Stomach (tissue), 19 donors: ENCODE results near the gene MMAA. TPM values are rescaled to one million over a fixed set of nuclear protein-coding genes. Genes with fewer than 3 reads are reported as not detected.
"Not testable (repeated sequence)": the region's sequence is repeated elsewhere in the genome, so short reads cannot be mapped to it uniquely, and the experiment has no call there.

Experiments
- DNase-seq, 2 donors: peaks; one replicate each; pipeline versions ENCODE4 v3.0.0 to v3.0.0-alpha.2; 2013 to 2019
- H3K27ac ChIP-seq, 5 donors: fragments of 200-600 bp in 4 of 5; sonication (generic) in 4 of 5; one replicate each; pipeline ENCODE4 v1.5.1; 2013 to 2019; ENCODE audit warnings: mild to moderate bottlenecking in 1 of 5, moderate library complexity in 1 of 5
- H3K27me3 ChIP-seq, 3 donors: fragments of 200-600 bp; sonication (generic); one replicate each; pipeline ENCODE4 v1.5.1; 2017 to 2019; ENCODE audit warnings: mixed run types in 1 of 3
- H3K36me3 ChIP-seq, 4 donors: fragments of 200-600 bp; sonication (generic); 1 replicate in 3 of 4; 2 replicates in 1 of 4; pipeline ENCODE4 v1.5.1; 2016 to 2019
- H3K4me1 ChIP-seq, 4 donors: fragments of 200-600 bp; sonication (generic); one replicate each; pipeline ENCODE4 v1.5.1; 2016 to 2019
- H3K4me3 ChIP-seq, 4 donors: fragments of 200-600 bp; sonication (generic) in 3 of 4; one replicate each; pipeline ENCODE4 v1.5.1; 2016 to 2019; ENCODE audit warnings: mild to moderate bottlenecking in 1 of 4
- H3K9me3 ChIP-seq, 4 donors: fragments of 200-600 bp; sonication (generic); one replicate each; pipeline ENCODE4 v1.5.1; 2016 to 2019
- EP300 ChIP-seq: sonication (generic); formaldehyde crosslinking; IDR thresholded peaks from one replicate; pipeline ENCODE4 v1.6.1; 2017; ENCODE audit warnings: antibody characterized with exemption
- POLR2A ChIP-seq, 4 donors: fragments of 450-650 bp; IDR thresholded peaks; one replicate each; pipeline ENCODE4 v1.6.1; 2016; ENCODE audit warnings: antibody characterized with exemption in 4 of 4, control low read depth in 2 of 4, mild to moderate bottlenecking in 1 of 4, moderate library complexity in 1 of 4
- POLR2AphosphoS5 ChIP-seq, 3 donors: sonication (generic); formaldehyde crosslinking; IDR thresholded peaks; one replicate each; pipeline ENCODE4 v1.6.1; 2016; ENCODE audit warnings: antibody characterized with exemption in 3 of 3
- WGBS, 5 donors: extraction: QIAGEN DNeasy Blood & Tissue Kit in 3 of 5; methylation state at CpG; one replicate each; pipeline versions ENCODE4 v1.1.5 to v1.1.7; 2013 to 2018; 5-methylcytosine and 5-hydroxymethylcytosine counted together
- intact Hi-C: fragments of 100-400 bp; cut with DNase I; formaldehyde crosslinking; loops from one replicate; pipeline ENCODE4 v1.15.1; 2023; ENCODE audit warnings: low total_unique reads
- long read RNA-seq, 10 donors: transcript quantifications; one replicate each; lab custom pipeline, GENCODE V29; 2026
- polyA plus RNA-seq, 3 donors: library from polyadenylated mRNA; stranded (reverse); fragments of 200-250 nt; gene quantifications; one replicate each; pipeline ENCODE4 v1.2.3, GENCODE V29; 2013
- total RNA-seq, 5 donors: library from RNA; depleted of rRNA; stranded (reverse); fragments of >200 nt; gene quantifications; one replicate each; pipeline versions ENCODE4 v1.1.0 to v1.2.3, GENCODE V29; 2014 to 2016
- TF ChIP-seq, protein P1 (sequence below), 7 experiments: fragments of 450-650 bp in 4 of 7; fragments of 200-600 bp in 3 of 7; sonication (generic) in 3 of 7; IDR thresholded peaks; one replicate each; pipeline ENCODE4 v1.5.1; 2016 to 2019; ENCODE audit warnings: antibody characterized with exemption in 7 of 7, control low read depth in 2 of 7, mild to moderate bottlenecking in 1 of 7
- donor health status: healthy with polysubstance abuse.
- donor health status: Bipolar disorder and iron deficiency.
- donor health status: healthy.

The MMAA gene
- total RNA-seq, result 10 to 100 TPM in 1 of 5 donors, 1 to 10 TPM in 2, under 1 TPM in 2; 0.29 to 13.2 (median 3.1) TPM
- 10 to 100 TPM in 1 of 3 donors, 1 to 10 TPM in 2; 6.2 to 12.5 (median 7.9) TPM for polyA plus RNA-seq
- long read RNA-seq, donor 1, partial matches to known transcripts, result 0 of 1 reads
- long read RNA-seq, donor 1, other reads (novel, unspliced or antisense), result 0 of 1 reads
- long read RNA-seq, donor 2, full-length matches to known transcripts, result 2 of 2 reads
- long read RNA-seq, donor 2, partial matches to known transcripts, result 0 of 2 reads
- long read RNA-seq, donor 2, other reads (novel, unspliced or antisense), result 0 of 2 reads
- long read RNA-seq, donor 3, result 0 reads
- long read RNA-seq, donor 4, result 0 reads
- long read RNA-seq, donor 5, full-length matches to known transcripts, result 2 of 2 reads
- long read RNA-seq, donor 5, partial matches to known transcripts, result 0 of 2 reads
- long read RNA-seq, donor 5, other reads (novel, unspliced or antisense), result 0 of 2 reads
- long read RNA-seq, donor 6, full-length matches to known transcripts, result 3 of 3 reads
- long read RNA-seq, donor 6, partial matches to known transcripts, result 0 of 3 reads
- long read RNA-seq, donor 6, other reads (novel, unspliced or antisense), result 0 of 3 reads
- long read RNA-seq, donor 7, full-length matches to known transcripts, result 2 of 2 reads
- long read RNA-seq, donor 7, partial matches to known transcripts, result 0 of 2 reads
- long read RNA-seq, donor 7, other reads (novel, unspliced or antisense), result 0 of 2 reads
- long read RNA-seq, donor 8, full-length matches to known transcripts, result 2 of 2 reads
- long read RNA-seq, donor 8, partial matches to known transcripts, result 0 of 2 reads
- long read RNA-seq, donor 8, other reads (novel, unspliced or antisense), result 0 of 2 reads
- long read RNA-seq, donor 9, full-length matches to known transcripts, result 4 of 4 reads
- long read RNA-seq, donor 9, partial matches to known transcripts, result 0 of 4 reads
- long read RNA-seq, donor 9, other reads (novel, unspliced or antisense), result 0 of 4 reads
- long read RNA-seq, donor 10, full-length matches to known transcripts, result 1 of 1 reads
- long read RNA-seq, donor 10, partial matches to known transcripts, result 0 of 1 reads
- long read RNA-seq, donor 10, other reads (novel, unspliced or antisense), result 0 of 1 reads

DNA sequence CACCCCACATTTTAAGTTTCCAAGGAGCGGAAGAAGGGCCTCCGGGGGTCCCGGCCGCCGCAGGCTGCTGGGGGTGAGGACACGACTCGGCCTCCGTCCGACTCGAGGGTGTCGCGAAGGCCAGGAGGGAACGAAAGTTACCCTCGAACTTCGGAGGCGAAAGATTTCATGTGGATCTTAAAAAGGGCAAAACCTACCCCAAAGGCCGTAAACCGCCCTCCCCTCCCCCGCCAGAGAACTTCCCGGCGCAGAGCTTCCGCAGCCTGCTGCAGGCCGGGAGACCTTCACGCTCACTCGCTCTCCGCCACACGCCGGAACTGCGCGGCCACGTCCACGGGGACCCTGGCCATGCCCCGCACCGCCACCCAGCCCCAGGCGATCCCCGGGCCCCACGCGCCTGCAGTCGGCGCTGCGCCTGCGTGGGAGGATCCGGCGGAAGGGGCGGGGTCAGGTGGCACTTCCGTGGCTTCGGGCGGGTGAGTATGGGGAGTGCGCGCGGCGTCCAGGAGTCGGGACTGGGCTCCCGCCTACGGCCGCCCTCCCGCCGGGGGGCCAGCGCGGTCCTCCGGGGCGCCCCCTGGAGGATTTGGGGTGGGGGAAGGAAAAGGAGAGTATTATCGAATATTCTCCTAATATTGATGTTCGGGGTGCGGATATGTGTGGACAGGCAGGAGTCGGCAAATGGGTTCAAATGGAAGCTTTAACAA is at the start of gene MMAA:
TSS of gene MMAA (plus strand) at position 454 of the 707 bp plus-strand sequence. CDS start 19,755 bp downstream, outside the sequence.
- Histone ChIP-seq H3K4me1 (peaks cover 3 to 49% (median 26%) of the 10 kb centered on the region in 4 donors), H3K27ac (peak within 1 kb of the TSS; percentile 82 to 97 (median 96)), H3K27me3 (no peaks in the 10 kb centered on the region), H3K36me3 (no peaks in the 10 kb centered on the region), H3K9me3 (no peaks in the 10 kb centered on the region), H3K4me3 (peak within 1 kb of the TSS; percentile 72 to 83 (median 76))
- intact Hi-C loops, result no loop called here
- TF ChIP-seq, protein P1, sequence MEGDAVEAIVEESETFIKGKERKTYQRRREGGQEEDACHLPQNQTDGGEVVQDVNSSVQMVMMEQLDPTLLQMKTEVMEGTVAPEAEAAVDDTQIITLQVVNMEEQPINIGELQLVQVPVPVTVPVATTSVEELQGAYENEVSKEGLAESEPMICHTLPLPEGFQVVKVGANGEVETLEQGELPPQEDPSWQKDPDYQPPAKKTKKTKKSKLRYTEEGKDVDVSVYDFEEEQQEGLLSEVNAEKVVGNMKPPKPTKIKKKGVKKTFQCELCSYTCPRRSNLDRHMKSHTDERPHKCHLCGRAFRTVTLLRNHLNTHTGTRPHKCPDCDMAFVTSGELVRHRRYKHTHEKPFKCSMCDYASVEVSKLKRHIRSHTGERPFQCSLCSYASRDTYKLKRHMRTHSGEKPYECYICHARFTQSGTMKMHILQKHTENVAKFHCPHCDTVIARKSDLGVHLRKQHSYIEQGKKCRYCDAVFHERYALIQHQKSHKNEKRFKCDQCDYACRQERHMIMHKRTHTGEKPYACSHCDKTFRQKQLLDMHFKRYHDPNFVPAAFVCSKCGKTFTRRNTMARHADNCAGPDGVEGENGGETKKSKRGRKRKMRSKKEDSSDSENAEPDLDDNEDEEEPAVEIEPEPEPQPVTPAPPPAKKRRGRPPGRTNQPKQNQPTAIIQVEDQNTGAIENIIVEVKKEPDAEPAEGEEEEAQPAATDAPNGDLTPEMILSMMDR (IDR thresholded peaks at IDR 0.05), result peak in 5 of 7 experiments; percentile 35 to 63 (median 48)
- TF ChIP-seq EP300 (no peak), POLR2AphosphoS5 (IDR thresholded peaks at IDR 0.05) (peak; percentile 96 to 100 (median 98)), POLR2A (IDR thresholded peaks at IDR 0.05) (peak in 2 of 4 donors; percentile 66 to 93)
- WGBS, 5 donors, result 0 to 1% (median 0%) methylated on average over 24 to 66 of the region's 66 CpGs
- peak; percentile 94 to 98 for DNase-seq

DNA sequence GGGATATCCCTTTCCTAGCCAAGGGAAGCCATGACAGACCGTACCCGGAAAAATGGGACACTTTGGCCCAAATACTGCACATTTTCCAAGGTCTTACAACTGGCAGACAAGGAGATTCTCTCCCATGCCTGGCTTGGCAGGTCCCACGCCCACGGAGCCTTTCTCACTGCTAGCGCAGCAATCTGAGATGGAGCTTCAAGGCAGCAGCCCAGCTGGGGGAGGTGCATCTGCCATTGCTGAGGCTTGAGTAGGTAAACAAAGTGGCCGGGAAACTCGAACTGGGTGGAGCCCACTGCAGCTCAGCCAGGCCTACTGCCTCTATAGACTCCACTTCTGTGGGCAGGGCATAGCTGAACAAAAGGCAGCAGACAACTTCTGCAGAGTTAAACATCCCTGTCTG is 44.6 kb upstream of the MMAA start:
- H3K4me1 ChIP-seq, H3K27ac ChIP-seq, H3K4me3 ChIP-seq, DNase-seq, intact Hi-C loops, H3K27me3 ChIP-seq, H3K36me3 ChIP-seq: not testable (repeated sequence)
- 63 to 95% (median 67%) methylated on average over 5 to 7 of the region's 7 CpGs for WGBS, 5 donors
- peaks cover 0 to 13% (median 0%) of the 10 kb centered on the region in 4 donors for H3K9me3 ChIP-seq

DNA sequence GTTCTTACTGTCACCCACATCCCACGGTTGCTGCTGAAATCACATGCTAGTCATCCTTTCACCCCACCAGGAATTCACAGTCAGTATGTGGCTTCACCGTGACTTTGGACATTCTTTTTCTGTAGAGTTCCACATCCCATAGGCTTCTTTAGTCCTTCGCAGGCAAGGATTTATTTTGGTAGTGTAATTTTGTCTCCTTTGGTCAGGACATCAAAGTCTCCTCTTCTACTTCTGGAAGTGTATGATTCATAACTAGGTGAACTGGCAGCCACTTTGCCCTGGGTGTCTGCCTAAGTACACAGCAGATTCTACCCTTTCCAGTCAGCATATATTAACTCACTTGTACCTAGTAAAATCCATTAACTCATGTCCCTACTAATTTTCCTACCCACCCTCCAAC is 38.3 kb upstream of the MMAA start:
- Histone ChIP-seq H3K4me3 (no peak overlapping the region), H3K27me3 (no peaks in the 10 kb centered on the region), H3K4me1 (no peaks in the 10 kb centered on the region), H3K36me3 (no peaks in the 10 kb centered on the region), H3K27ac (no peak overlapping the region), H3K9me3 (peaks cover 0 to 10% (median 0%) of the 10 kb centered on the region in 4 donors)
- DNase-seq, result no peak
- intact Hi-C loops, result no loop called here
- no peak for TF ChIP-seq POLR2AphosphoS5 (IDR thresholded peaks at IDR 0.05)
- no peak for TF ChIP-seq EP300
- TF ChIP-seq, protein P1 (IDR thresholded peaks at IDR 0.05), result no peak
- no peak for TF ChIP-seq POLR2A (IDR thresholded peaks at IDR 0.05)
- 72 to 92% (median 87%) methylated on average over 3 of the region's 3 CpGs for WGBS, 5 donors

DNA sequence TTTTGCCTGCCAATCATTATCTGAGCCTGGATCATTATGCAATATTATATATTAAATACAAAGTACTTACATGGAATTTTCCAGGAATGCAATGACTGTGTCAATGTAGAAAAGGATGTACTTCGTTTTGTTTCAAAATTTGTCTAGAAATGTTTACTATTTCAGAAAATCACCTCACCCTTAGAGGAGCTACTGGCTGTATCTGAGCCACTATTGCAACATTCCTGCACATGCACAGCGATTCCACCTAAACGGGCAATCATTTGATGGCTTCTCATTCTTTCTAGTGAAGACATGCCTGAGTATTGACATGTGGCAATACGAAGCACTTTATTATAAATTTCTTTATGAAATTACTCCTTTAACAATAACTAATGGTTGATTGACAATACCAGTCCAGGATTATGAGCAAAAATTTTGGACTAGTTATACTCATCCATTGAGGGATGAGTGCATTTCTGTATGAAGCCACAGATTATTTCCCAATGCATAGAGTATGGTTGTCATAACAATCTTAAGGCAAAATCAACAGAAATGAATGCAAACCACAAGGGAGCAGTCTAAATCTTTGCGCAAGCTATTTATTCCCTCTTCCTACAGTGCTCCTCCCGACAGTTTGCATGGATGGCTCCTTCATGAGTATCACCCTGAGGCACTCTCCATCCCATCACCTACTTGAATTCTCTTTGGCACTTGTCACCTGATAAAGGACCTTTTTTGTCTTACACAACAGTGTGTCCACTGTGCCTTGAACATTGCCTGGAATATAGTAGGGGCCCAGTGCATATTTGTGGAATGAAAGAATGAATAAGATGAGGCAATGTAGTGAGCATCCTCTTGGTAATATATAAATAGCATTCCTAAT is 35.8 kb upstream of the MMAA start:
- Histone ChIP-seq H3K27ac (no peak overlapping the region), H3K4me1 (no peaks in the 10 kb centered on the region), H3K4me3 (no peak overlapping the region), H3K27me3 (no peaks in the 10 kb centered on the region), H3K9me3 (peaks cover 0 to 10% (median 0%) of the 10 kb centered on the region in 4 donors), H3K36me3 (no peaks in the 10 kb centered on the region)
- DNase-seq, result no peak
- intact Hi-C loops, result no loop called here
- TF ChIP-seq POLR2A (IDR thresholded peaks at IDR 0.05) (no peak), POLR2AphosphoS5 (IDR thresholded peaks at IDR 0.05) (no peak)
- 83 to 87% (median 84%) methylated on average over 6 of the region's 6 CpGs for WGBS, 5 donors
